SKM-1 (cell line): Measurements from ENCODE around the gene RPRD1A.
"Not testable (repeated sequence)": the region's sequence is repeated elsewhere in the genome, so short reads cannot be mapped to it uniquely, and the experiment has no call there.

Source experiments
- DNase-seq: peaks from one replicate; lab custom pipeline; 2025; ENCODE audit not compliant: unreplicated experiment; lab: John Stamatoyannopoulos, UW

RPRD1A gene

DNA sequence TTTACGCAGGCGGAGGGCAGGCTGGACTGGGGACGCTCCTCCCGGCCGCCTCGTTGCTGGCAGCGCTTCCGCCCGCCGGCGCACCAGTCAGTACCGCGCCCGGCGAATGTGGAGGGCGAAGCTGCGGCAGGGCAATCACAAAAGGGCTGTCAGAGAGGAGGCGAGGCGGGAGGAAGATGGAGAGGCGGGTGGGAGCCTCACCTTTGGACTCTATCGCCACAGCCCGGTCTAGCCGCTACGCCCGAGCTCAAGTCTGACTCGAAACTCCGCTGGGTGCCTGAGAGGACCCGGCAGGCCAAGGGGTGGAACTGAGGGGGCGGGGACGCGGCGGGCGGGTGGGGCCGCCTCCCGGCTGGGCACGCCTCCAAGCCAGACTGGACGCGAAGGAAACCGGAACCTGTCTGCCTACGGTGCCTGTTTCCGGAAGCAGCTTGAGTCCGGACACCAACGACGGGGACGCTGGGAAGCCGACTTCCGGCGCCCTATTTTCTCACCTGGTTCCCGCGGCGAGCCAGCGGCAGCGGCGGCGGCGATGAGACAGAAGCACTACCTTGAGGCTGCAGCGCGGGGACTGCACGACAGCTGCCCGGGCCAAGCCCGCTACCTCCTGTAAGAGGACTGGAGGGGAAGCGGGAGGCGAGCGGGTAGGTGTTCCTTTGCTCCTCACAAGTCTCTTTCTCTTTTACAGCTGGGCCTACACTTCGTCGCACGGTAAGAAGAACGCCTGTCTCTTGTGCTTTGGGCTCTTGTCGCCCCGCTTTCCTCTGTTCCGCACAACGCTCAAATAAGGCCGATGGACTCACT, 95.0 kb downstream of the RPRD1A start, which contains the start of gene RMP24:
Gene RMP24 (plus strand): TSS at position 483 of the 804 bp plus-strand sequence.
- DNase-seq: peak; percentile 71

DNA sequence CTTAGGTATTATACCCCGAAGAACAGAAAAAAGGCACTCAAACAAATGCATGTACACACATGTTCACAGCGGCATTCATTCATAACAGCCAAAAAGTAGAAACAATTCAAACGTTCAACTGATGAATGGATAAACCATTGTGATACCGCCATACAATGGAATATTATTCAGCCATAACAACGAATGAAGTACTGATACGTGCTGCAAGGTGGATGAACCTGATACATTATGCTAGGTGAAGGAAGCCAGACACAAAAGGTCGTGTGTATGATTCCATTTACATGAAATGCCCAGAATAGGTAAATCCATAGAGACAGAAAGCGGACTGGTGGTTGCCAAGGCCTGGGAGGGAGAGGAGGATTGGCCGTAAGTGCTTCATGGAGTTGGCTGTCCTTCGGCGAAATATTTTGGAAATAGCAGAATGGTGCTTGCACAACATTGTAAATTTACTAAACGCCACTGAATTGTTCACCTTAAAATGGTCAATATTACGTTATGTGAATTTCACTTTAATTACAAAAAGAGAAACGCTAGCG, 95.6 kb downstream of the RPRD1A start:
- no peak for DNase-seq

DNA sequence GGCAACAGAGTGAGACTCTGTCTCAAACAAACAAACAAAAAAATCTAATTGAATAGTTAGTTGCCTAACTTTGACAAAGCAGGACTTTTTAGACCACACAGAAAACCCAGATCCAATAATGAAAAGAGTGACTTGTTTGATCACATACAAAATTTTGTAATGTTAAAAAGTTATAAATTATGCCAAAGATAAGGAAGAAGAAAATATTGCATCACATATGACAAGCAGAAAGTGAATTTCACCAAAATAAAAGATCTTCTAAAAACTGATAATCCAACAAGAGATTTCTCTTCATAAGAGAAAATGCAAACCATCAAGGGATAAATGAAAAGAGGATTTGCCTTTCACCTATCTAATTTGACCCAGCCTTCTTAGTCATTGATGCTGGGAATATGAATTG, 97.7 kb downstream of the RPRD1A start:
- DNase-seq: no peak

DNA sequence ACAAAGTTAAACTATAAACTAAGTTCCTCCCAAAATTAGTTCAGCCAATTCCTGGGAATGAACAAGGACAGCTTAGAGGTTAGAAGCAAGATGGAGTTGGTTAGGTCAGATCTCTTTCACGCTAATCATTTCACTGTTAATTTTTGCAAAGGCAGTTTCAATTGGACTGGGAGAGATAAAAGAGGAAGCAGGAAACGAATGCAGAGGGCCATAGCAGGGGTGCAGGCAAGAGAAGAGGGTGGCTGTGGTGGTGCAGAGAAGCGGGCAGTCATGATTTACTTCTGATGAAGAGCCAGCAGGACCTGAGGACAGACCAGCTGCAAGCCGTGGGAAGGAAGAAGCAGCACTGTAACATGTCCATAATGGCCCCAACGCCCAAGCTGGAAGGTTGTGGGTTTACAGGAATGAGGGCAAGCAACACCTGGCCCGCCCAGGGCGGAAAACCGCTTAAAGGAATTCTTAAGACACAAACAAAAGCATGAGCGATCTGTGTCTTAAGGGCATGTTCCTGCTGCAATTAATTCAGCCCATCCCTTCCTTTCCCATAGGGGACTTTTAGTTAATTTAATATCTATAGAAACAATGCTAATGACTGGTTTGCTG, 99.0 kb downstream of the RPRD1A start:
- DNase-seq: no peak

DNA sequence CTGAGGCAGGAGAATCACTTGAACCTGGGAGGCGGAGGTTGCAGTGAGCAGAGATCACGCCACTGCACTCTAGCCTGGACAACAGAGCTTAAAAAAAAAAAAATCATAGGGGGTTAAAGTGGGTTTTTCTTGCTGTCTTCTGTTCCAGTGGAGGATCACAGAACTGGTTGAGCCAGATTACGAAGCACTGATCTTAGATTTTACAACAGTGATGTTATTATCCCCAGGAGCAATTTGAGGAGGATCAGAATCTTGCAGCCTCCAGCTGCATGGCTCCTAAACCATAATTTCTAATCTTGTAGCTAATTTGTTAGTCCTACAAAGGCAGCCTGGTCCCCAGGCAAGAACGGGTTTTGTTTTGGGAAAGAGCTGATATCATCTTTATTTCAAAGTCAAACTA, 99.5 kb downstream of the RPRD1A start:
- DNase-seq: not testable (repeated sequence)

DNA sequence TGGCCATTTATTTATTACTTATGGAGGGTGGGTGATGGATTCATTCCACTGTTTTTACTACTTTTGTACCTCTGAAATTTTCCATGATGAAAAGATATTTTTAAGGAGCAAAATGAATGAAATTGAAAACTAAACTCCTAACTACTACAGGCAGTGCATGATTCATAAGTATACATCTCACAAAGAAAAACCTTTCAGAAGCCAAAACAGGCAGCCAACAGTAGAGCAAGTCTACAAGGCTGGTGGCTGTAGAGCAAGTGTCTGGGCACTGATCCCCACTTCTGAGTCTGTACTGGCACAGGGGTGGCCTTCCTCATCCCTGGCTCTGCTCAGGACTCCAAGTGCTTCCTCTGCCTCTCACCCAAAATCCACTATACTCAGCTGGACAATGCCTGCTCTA, 103.0 kb downstream of the RPRD1A start:
- DNase-seq: no peak

DNA sequence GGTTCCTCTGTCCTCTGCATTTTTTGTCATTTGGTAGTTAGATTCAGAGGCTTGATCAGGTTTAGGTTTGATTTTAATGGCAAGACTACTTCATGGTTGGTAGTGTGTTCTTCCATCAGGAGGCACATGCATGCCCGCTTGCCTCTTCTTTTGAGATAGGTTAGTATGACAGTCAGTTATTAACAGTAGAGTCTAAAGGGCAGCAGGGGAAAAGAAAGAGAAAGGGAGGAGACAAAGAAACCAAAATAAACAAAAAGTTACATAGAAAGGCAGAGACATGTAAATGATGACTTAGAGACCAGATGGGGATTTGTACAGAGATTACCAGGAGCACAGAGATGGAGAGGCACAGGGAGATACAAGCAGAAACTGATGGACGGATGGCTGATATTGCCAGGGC, 105.0 kb downstream of the RPRD1A start:
- no peak for DNase-seq

DNA sequence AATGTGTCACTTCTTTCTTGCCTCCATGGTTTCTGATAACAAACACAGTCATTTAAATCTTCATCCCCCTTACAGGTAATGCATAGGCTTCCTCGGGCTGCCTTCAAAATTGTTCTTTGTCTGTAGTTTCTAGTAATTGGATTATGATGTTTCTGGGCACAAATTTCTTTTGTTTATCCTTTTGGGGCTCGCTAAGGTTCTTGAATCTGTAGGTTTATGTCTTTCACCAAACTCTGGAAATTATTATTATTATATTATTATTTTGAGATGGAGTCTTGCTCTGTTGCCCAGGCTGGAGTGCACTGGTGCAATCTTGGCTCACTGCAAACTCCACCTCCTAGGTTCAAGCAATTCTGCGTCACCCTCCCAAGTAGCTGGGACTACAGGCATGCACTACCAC, 111.1 kb downstream of the RPRD1A start:
- DNase-seq: no peak

DNA sequence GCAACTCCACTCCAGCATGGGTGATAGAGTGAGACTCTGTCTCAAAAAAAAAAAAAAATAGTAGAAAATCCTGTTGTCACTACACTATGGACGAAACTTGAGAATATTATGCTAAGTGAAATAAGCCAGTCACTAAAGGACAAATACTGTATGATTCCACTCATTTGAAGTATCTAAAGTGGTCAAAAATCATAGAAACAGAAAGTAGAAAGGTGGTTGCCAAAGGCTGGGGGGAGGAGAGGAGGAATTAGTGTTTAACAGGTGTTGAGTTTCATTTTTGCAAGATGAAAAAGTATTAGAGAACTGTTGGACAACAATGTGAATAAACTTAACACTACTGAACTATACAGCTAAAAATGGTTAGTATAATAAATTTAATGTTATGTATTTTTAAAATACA, 113.7 kb downstream of the RPRD1A start:
- no peak for DNase-seq

DNA sequence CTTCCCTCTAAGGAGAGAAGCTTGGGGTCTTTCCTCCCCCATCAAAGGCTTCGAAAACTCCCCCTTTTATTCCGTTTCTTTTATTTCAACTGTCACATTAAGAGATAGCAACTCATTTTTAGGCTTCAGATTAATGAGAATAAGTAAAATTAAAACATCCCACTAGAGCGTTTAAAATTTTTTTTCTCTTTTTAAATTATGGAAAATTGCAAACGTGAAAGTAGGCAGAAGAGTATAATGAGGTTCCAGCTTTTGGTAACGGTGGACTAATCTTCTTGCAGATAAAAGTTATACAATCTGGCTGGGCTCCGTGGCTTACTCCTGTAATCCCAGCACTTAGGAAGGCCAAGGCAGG, 116.8 kb downstream of the RPRD1A start:
- DNase-seq: no peak

DNA sequence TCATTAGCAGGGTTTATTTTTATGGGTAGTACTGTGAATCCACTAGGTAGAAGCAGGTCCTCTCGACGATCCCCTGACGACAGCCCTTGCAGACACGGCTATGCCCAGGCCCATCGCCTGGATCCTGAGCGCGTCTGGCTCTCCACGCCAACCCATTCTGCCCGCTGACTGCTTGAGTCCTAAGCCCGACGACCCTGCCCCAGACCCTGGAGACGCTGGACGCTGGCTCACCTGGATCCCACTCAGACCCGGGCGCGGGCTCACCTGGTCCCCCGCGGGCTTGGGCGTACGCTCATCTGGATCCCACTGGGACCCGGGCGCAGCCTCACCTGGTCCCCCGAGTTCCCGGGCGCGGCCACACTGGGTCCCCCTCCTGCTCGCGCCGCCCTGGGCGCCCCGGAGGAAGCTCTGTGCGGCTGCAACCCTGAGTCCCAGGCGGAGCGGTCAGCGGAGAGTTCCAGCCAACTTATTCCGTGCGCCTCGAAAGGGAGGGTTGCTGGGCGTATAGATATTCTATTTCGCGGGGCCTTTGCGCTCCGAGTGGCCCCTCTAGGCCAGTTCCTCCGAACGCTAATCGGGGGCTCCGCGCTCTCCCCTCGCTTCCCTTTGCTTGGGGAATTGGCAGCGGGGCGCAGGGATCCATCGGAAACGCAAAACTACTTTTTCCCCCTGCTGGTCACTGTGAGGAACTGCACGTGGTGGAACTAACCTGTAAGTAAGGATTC, 117.3 kb downstream of the RPRD1A start:
- DNase-seq: peak; percentile 56

DNA sequence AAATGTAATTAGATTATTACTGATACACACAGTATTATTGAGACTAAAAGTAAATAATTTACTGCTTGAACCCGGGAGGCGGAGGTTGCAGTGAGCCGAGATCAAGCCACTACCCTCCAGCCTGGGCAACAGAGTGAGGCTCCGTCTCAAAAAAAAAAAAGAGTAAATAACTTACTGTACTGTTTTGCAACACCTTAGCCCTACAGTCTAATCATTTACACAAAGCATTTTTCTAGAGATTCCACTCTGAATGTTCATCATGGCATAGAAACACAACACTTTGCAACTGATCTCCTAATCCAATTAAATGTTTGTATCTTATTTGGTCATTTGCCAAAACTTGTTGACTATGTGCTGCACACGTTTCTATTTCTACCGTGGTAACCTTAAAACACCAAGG, 118.3 kb downstream of the RPRD1A start:
- no peak for DNase-seq

DNA sequence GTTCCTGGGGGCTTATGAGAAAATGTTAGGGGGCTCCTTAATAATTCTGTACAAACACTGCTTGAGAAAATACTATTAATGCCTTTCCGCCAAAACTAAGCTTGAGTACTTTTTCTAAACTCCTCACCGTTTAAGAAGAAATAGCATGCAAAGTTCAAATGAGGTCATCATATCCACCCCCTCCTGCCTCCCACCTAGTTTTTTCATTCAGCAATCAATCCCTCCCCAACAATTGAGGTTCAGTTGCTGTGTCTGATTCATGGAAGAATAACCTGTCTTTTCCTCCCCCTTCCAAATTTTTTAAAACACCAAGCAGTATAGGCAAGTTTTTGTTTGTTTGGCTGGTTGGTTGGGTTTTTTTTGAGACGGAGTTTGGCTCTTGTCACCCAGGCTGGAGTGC, 119.3 kb downstream of the RPRD1A start:
- no peak for DNase-seq

DNA sequence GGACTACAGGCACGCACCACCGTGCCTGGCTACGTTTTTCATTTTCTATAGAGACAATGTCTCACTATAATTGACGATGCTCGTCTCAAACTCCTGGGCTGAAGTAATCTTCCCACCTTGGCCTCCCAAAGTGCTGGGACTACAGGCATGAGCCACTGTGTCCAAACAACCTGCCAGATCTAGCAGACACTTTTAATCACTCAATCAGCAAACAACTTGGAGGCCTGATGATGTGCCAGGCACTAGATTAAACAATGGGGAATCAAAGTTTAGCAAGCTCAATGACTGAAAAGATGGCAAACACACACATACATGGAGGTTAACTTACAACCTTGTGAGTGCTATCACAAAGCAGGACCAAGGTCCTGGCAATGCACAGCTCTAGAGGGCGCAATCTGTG, 124.7 kb downstream of the RPRD1A start:
- DNase-seq: no peak

DNA sequence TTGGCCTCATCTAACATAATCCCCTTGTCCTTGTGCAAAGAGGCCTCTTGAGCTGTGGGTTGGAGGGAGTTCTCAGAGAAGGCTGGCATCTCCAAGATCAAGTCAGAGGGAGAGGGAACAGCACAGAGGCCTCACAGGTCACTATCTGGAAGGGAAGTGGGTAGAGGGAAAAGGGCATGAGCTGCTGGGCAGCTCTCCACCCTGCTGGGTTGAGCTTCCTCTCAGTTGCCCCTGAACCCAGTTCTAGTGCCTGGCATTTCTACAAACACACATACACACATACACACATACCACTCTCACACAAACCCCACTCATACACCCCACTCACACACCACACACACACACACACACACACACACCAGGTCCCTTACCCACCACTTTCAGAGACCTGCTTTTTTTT, 125.2 kb downstream of the RPRD1A start:
- DNase-seq: no peak

DNA sequence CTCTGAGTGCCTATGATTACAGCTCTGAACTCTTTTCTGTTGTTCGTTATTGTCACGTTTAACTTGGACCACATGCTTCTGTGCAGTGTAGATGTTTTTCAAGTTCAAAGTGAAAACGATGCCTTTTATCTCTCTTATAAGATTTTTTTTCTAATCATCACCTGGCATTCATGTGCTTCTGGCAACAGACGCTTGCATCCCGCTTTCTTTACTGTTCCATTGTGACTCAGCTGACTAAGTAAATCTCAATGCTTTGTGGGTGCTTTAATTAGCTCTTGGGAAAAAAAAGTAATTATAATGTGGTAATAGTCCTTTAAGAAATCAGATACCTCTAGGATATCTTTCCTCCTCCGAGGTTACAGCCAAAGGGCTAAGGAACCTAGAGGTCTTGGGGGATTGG, 126.1 kb downstream of the RPRD1A start:
- no peak for DNase-seq
